Renal cortex interstitium (tissue), 11 donors: ENCODE results near the gene THAP11. TPM values are rescaled to one million over a fixed set of nuclear protein-coding genes. Genes with fewer than 3 reads are reported as not detected.

Source experiments
- DNase-seq, 11 donors: peaks; one replicate each; pipeline ENCODE4 v3.0.0-alpha.2; 2013; ENCODE audit warnings: low read depth in 9 of 11, low spot score in 4 of 11; ENCODE audit errors: extremely low read depth in 1 of 11
- polyA plus RNA-seq, 3 donors: library from polyadenylated mRNA; unstranded; fragments of 120-200 nt; gene quantifications; one replicate each; pipeline ENCODE4 v1.2.1, GENCODE V29; 2013; ENCODE audit not compliant: insufficient read length in 3 of 3

THAP11 gene
- polyA plus RNA-seq, 3 donors, result 26.6 to 36.3 (median 28.1) TPM

- no peak for DNase-seq
Measured at GRCh38 chr16:67877064-67877463, 34.9 kb downstream of the THAP11 start.

- DNase-seq, result no peak
Measured at GRCh38 chr16:67878232-67878631, 36.1 kb downstream of the THAP11 start.

- no peak for DNase-seq
Measured at GRCh38 chr16:67878846-67879245, 36.7 kb downstream of the THAP11 start.

- DNase-seq, result no peak
Measured at GRCh38 chr16:67879462-67879861, 37.3 kb downstream of the THAP11 start.

- no peak for DNase-seq
Measured at GRCh38 chr16:67879936-67880335, 37.8 kb downstream of the THAP11 start.

- DNase-seq, result no peak
Measured at GRCh38 chr16:67880584-67880983, 38.5 kb downstream of the THAP11 start.

- DNase-seq, result no peak
Measured at GRCh38 chr16:67881621-67882161, 39.6 kb downstream of the THAP11 start.

- DNase-seq, result no peak
Measured at GRCh38 chr16:67882374-67883145, 40.4 kb downstream of the THAP11 start.

- no peak for DNase-seq
Measured at GRCh38 chr16:67883146-67883871, 41.2 kb downstream of the THAP11 start.

GRCh38 chr16:67883872-67884261, 41.7 kb downstream of the THAP11 start:
- peak in 1 of 11 donors; percentile 31 for DNase-seq

- peak in 7 of 11 donors; percentile 59 to 70 (median 64) for DNase-seq
Measured at GRCh38 chr16:67884684-67885083, 42.6 kb downstream of the THAP11 start, which contains the start of gene NRN1L. Gene NRN1L (plus strand): TSS chr16:67884885. CDS start chr16:67884904, 19 bp downstream.

GRCh38 chr16:67885545-67885944, 43.4 kb downstream of the THAP11 start:
- no peak for DNase-seq

- DNase-seq, result no peak
Measured at GRCh38 chr16:67885976-67886375, 43.9 kb downstream of the THAP11 start.

- no peak for DNase-seq
Measured at GRCh38 chr16:67886387-67886786, 44.3 kb downstream of the THAP11 start.

- DNase-seq, result no peak
Measured at GRCh38 chr16:67888331-67888730, 46.2 kb downstream of the THAP11 start.

- DNase-seq, result no peak
Measured at GRCh38 chr16:67892375-67892774, 50.3 kb downstream of the THAP11 start.

- peak; percentile 78 to 95 (median 92) for DNase-seq
Measured at GRCh38 chr16:67892899-67893742, 51.0 kb downstream of the THAP11 start, which contains the start of gene PSKH1. Gene PSKH1 (plus strand): TSS chr16:67893254. CDS start chr16:67908750, 15,496 bp downstream.
